Measurements from ENCODE around the gene HCCS.
A peak's percentile ranks its signal among the peaks of the same experiment; 100 is the strongest.
"Not testable (repeated sequence)": the region's sequence is repeated elsewhere in the genome, so short reads cannot be mapped to it uniquely, and the experiment has no call there.

HCCS gene

GRCh38 chrX:11111037-11111851 lies at the start of gene HCCS:
HCCS (plus strand) TSS chrX:11111332; CDS start chrX:11112061, 729 bp downstream.
- DNase-seq = peak; percentile 85

GRCh38 chrX:11064276-11064675 lies 46.9 kb upstream of the HCCS start:
- DNase-seq = no peak

- no peak for DNase-seq
These were observed 46.1 kb upstream of the HCCS start for GRCh38 chrX:11064851-11065600.

DNA sequence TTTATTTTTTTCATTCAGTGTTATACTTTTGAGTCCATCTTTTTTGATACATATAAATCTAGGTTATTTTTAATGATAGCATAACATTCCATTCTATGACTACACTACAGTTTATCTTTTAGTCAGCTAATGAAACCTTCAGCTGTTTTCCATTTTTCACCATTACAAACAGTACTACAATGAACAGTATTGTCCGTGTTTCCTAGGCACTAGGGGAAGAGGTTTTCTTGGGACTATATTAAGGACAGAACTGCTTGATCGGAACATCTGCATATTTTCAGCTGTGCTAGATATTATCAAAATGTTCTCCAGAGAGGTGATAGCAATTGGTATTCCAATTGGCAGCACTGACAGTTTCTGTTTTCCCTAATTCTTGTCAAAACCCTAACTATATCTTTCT lies 44.3 kb upstream of the HCCS start:
- no peak for DNase-seq

DNA sequence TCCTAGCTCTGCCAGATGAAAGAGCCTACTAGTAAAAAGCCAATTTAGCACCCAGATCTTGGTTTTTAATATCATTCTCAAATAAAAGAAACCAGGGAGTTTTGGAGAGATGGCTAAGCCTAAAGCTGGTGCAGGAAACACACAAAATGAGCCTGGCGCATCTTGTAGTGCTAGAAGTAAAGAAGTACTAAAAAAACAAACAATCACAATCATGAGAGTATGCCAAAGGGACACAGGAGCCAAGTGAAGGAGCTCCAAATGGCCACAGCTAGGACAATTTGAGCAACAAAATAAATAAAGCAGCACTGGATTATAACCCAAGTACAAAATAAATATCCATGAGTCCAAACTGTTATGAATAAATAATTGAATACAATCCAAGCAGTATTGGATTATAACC lies 37.8 kb upstream of the HCCS start:
- no peak for DNase-seq

DNA sequence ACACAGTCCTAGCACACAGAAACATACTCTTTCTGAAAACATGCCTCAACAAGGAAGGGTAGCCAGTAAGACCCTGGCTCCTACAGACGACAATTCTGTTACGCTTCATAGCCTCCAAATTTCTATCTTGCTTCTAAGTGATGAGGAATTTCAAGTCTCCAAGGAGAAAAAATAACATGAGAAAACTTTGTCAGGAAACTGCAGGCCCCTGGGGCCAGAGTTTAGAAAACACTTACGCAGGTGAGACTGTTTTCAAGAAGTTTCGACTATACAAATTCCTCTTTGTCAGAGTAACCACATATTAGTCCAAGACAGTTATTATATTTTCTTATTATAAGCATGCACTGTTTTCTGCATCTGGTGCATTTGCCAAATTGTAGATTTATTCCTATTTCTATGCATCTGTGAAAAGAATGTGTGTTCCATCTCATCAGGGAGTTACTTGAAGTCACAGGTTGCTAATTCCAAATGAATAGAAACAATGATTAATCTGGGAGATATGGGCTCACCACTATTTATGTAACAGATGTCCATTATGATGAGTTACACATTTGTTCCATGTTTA lies 30.3 kb upstream of the HCCS start:
- DNase-seq = no peak

DNA sequence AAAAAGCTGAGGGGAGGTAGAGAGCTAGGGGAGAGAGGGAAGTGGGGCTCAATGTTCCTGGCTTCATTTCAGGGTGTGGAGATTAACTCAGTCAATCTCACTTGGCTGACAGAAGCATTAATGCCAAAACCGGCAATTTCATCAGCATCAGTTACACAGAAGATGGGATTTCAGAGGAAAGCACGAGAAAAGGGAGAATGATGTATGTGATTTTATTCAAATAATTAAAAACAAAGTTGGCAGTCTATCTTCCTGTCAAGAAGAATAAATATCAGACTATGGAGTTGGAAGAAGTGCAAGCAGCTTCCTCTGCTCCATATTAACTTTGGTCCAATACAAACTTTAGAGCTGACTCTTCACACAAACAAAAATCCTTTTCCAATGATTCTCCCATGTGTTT lies 29.6 kb upstream of the HCCS start:
- no peak for DNase-seq

- DNase-seq = no peak
These were observed 25.8 kb upstream of the HCCS start for GRCh38 chrX:11085305-11085704.

DNA sequence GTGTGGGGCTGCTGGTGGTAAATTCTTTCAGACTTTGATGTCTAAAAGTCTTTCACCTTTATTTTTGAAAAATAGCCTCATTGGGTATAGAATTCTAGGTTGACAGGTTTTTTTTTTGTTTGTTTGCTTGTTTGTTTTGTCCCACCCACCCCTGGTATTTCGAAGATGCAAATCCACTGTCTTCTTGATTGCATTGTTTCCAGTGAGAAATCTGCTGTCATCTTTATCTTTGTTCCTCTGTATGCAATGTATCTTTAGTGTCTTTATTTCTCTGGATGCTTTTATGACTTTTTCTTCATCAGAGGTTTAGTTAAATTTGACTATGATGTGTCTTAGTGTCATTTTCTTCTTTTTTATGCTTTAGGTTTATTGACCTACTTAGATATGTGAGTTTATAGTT lies 21.3 kb upstream of the HCCS start:
- no peak for DNase-seq

DNA sequence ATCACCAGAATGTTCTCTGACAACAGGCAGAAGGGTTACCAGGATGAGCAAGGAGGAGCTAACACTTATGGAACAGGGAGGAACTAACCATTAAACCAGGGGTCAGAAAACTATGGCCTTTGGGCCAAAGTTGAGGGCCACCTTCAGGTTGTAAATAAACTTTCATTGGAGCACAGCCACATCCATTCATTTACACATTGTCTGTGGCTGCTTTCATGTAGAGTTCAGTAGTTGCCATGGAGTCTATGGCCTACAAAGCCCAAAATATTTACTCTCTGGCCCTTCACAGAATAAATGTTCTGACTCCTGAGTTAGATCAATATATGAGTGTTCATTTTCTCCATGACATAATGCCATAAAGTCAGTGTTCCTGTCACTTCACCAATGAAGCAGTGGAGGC lies 13.2 kb upstream of the HCCS start:
- DNase-seq = no peak

GRCh38 chrX:11099465-11099864 lies 11.7 kb upstream of the HCCS start:
- no peak for DNase-seq

DNA sequence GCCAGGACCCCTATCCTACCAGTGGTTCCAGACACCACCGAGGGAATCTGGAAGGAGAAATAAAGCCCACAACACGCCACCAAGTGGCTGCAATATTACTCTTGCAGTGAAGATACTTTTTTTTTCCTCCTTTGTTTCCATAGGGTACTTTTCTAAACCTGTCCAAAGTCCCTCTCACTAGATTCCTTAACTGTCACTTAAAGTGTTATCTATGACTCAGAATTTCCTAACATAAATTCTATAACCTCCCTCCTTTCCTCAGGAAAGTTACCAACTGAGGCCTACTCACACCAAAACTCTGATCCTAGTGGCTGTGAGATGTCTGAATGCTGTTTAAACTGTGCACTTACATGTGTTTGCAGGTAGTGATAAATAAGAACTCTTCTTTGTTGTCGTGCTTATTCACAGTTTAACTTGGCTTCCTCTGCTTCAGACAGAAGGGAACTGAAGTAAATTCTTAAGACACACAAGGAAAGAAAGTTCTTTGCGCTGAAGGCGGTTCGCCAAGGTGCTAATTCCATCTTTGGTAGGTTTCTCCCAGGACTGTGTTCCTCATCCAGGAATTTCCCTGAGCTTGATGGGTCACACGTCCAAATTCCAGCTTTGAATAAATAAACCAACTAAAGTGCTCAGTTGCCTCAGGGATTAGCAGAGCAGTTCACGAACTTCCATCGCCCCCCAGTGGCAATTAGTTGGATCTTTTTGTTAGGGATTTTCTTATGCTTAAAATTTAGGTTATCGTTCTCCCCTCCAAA lies 10.7 kb upstream of the HCCS start:
- no peak for DNase-seq

GRCh38 chrX:11103006-11103405 lies 8.1 kb upstream of the HCCS start:
- no peak for DNase-seq

GRCh38 chrX:11103751-11104150 lies 7.4 kb upstream of the HCCS start:
- DNase-seq = no peak

- DNase-seq = no peak
These were observed 6.1 kb upstream of the HCCS start for GRCh38 chrX:11105080-11105479.

DNA sequence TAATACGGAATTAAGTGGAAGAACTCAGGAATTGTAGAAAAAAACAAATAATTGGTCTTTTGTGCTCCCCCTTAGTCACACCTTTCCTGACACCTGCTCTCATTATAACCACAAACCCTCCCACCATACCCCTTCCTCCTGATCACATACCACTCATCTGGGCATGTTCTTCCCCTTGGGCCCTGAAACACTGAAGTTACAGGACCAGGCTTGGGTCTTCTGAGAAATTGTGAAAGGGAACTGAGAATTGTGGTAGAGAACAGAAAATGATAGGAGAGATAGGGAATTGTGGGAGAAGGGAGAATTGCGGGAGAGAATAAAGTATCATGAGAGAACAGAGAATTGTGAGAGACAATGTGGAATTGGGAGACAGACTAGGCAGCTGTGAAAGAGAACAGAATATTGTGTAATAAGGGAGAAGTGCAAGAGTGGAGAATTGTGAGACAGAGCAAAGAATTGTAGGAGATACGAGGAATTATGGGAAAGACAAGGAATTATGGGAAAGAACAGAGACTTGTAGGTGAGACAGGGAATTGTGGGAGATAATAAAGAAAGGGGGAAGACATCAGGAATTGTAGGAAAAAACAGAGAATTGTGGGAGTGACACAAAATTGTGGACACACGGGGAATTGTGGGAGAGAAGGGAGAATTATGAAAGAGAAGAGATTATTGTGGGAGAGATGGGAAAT lies 2.7 kb upstream of the HCCS start:
- no peak for DNase-seq

DNA sequence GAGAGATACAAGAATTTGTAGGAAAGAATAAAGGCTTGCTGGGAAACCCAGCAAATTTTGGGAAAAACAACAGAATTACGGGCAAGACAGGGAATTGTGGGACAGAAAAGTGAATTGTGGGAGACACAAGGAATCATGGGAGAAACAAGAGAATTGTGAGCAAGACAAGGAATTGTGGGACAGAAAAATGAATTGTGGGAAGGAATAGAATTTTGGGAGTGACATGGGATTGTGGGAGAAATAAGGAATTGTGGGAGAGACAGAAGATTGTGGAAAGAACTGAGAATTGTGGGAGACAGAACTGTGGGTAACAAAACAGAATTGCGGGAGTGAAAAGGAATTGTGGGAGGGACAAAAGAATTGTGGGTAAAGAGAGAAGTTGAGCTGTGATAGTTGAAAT lies 1.2 kb upstream of the HCCS start:
- DNase-seq = no peak

DNA sequence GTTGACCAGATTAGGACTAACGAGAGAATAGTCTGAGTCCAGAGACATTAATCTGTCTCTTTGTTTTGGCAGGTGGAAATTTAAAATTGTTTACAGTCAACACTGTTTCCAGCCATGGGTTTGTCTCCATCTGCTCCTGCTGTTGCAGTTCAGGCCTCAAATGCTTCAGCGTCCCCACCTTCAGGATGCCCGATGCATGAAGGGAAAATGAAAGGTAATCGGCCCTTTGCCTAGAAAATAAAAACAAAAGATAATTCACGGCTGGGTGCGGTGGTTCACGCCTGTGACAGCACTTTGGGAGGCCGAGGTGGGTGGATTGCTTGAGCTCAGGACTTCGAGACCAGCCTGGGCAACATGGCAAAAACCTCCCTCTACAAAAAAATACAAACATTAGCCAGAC lies 815 bp downstream of the HCCS start:
- DNase-seq = no peak

GRCh38 chrX:11113731-11114130 lies 2.6 kb downstream of the HCCS start:
- DNase-seq = no peak

- no peak for DNase-seq
These were observed 6.6 kb downstream of the HCCS start for GRCh38 chrX:11117745-11118144.

- no peak for DNase-seq
These were observed 8.3 kb downstream of the HCCS start for GRCh38 chrX:11119313-11119943.

DNA sequence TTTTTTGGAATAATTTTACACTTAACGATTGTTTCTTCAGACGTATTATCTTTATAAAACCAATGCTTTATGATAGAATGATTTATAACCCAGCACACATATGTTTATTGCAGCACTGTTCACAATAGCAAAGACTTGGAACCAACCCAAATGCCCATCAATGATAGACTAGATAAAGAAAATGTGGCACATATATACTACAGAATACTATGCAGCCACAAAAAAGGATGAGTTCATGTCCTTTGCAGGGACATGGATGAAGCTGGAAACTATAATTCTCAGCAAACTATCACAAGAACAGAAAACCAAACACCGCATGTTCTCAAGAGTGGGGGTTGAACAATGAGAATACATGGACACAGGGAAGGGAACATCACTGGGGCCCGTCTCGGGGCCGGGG lies 12.0 kb downstream of the HCCS start:
- DNase-seq = not testable (repeated sequence)
